HepG2 (cell line): Measurements from ENCODE around the gene TRANK1. TPM values are rescaled to one million over a fixed set of nuclear protein-coding genes. Genes with fewer than 3 reads are reported as not detected.

Source experiments
- BHLHE40 ChIP-seq: IDR thresholded peaks from 2 replicates; pipeline ENCODE4 v1.6.1; 2011; ENCODE audit warnings: low read length, improper control_type of control experiment
- BRCA1 ChIP-seq: sonication (generic); formaldehyde crosslinking; IDR thresholded peaks from 2 replicates; pipeline ENCODE4 v1.4.0; 2020; ENCODE audit warnings: missing genetic modification reagents
- CREB1 ChIP-seq, 2 experiments: fragments of 450-650 bp in 1 of 2; IDR thresholded peaks; 2 replicates each; pipeline ENCODE4 v1.6.1; 2016 to 2017; ENCODE audit warnings: control low read depth in 1 of 2, mild to moderate bottlenecking in 1 of 2, missing compliant biosample characterization in 1 of 2, missing genetic modification characterization in 1 of 2
- DDIT3 ChIP-seq: sonication (generic); formaldehyde crosslinking; IDR thresholded peaks from 2 replicates; pipeline ENCODE4 v1.4.0; 2020; ENCODE audit warnings: mild to moderate bottlenecking, missing genetic modification reagents
- HMG20B ChIP-seq: conservative IDR thresholded peaks from 2 replicates; pipeline ENCODE4 v1.6.1; 2016; ENCODE audit warnings: missing genetic modification reagents, missing compliant biosample characterization
- HNF4A ChIP-seq: sonication (generic); formaldehyde crosslinking; IDR thresholded peaks from 2 replicates; pipeline ENCODE4 v1.4.0; 2020; ENCODE audit warnings: missing genetic modification reagents
- HOXA3 ChIP-seq: sonication (generic); formaldehyde crosslinking; IDR thresholded peaks from 2 replicates; pipeline ENCODE4 v1.5.0; 2020; ENCODE audit warnings: missing genetic modification reagents
- IRF1 ChIP-seq: sonication (generic); formaldehyde crosslinking; IDR thresholded peaks from 2 replicates; pipeline ENCODE4 v1.4.0; 2020; ENCODE audit warnings: low read depth, mild to moderate bottlenecking, missing genetic modification reagents
- MED8 ChIP-seq: sonication (generic); formaldehyde crosslinking; IDR thresholded peaks from 2 replicates; pipeline ENCODE4 v1.8.1; 2023; ENCODE audit warnings: mild to moderate bottlenecking, missing genetic modification reagents; ENCODE audit not compliant: insufficient replicate concordance
- MXD1 ChIP-seq: sonication (generic); formaldehyde crosslinking; IDR thresholded peaks from 2 replicates; pipeline ENCODE4 v1.4.0; 2020; ENCODE audit warnings: mild to moderate bottlenecking, missing genetic modification reagents
- MXI1 ChIP-seq: IDR thresholded peaks from 3 replicates; pipeline ENCODE4 v1.6.1; 2012; ENCODE audit warnings: low read depth, low read length, inconsistent platforms, borderline replicate concordance
- RAD51 ChIP-seq: fragments of 450-650 bp; IDR thresholded peaks from 2 replicates; pipeline ENCODE4 v1.6.1; 2016; ENCODE audit warnings: borderline replicate concordance
- TEAD3 ChIP-seq: optimal IDR thresholded peaks from 2 replicates; pipeline ENCODE3; 2016; ENCODE audit warnings: borderline replicate concordance
- TFDP1 ChIP-seq: IDR thresholded peaks from 2 replicates; pipeline ENCODE4 v1.6.1; 2016; ENCODE audit warnings: missing compliant biosample characterization, missing genetic modification reagents, borderline replicate concordance
- TGIF2 ChIP-seq: IDR thresholded peaks from 2 replicates; pipeline ENCODE4 v1.6.1; 2016; ENCODE audit warnings: control low read depth, missing compliant biosample characterization
- TMF1 ChIP-seq: sonication (generic); formaldehyde crosslinking; IDR thresholded peaks from 2 replicates; pipeline ENCODE4 v1.8.1; 2022; ENCODE audit warnings: low read depth, missing genetic modification reagents
- TP53 ChIP-seq: sonication (generic); formaldehyde crosslinking; conservative IDR thresholded peaks from 2 replicates; pipeline ENCODE4 v1.4.0; 2020; ENCODE audit warnings: missing genetic modification reagents
- ZFP1 ChIP-seq: IDR thresholded peaks from 2 replicates; pipeline ENCODE4 v1.6.1; 2016
- ZIK1 ChIP-seq: sonication (generic); formaldehyde crosslinking; IDR thresholded peaks from 2 replicates; pipeline ENCODE4 v1.5.0; 2020; ENCODE audit warnings: mild to moderate bottlenecking, low read depth, missing genetic modification reagents, borderline replicate concordance
- ZNF12 ChIP-seq: sonication (generic); formaldehyde crosslinking; IDR thresholded peaks from 2 replicates; pipeline ENCODE4 v1.5.0; 2020; ENCODE audit warnings: missing genetic modification reagents
- ZNF124 ChIP-seq: sonication (generic); formaldehyde crosslinking; IDR thresholded peaks from 2 replicates; pipeline ENCODE4 v1.4.0; 2020; ENCODE audit warnings: missing genetic modification reagents
- ZNF513 ChIP-seq: sonication (generic); formaldehyde crosslinking; conservative IDR thresholded peaks from 2 replicates; pipeline ENCODE4 v1.5.0; 2020; ENCODE audit warnings: missing genetic modification reagents
- ZNF639 ChIP-seq: conservative IDR thresholded peaks from 2 replicates; pipeline ENCODE4 v1.6.1; 2018; ENCODE audit warnings: missing genetic modification reagents
- ZNF746 ChIP-seq: sonication (generic); formaldehyde crosslinking; IDR thresholded peaks from 2 replicates; pipeline ENCODE4 v1.8.0; 2022; ENCODE audit warnings: mild to moderate bottlenecking, missing genetic modification reagents
- ZNF747 ChIP-seq: sonication (generic); formaldehyde crosslinking; IDR thresholded peaks from 2 replicates; pipeline ENCODE4 v1.8.1; 2023; ENCODE audit warnings: missing genetic modification reagents, mild to moderate bottlenecking, borderline replicate concordance
- ZSCAN9 ChIP-seq: IDR thresholded peaks from 2 replicates; pipeline ENCODE4 v1.6.1; 2016; ENCODE audit warnings: borderline replicate concordance
- polyA plus RNA-seq, 8 experiments: library from polyadenylated mRNA; depleted of rRNA in 3 of 8; stranded (reverse) in 7 of 8; unstranded in 1 of 8; fragments of >200 nt; fragmentation: Illumina TruSeq in 4 of 8; extraction: Trizol in 4 of 8; gene quantifications; 2 replicates each; pipeline versions ENCODE4 v1.2.1 to v1.2.3, GENCODE V29; 2011 to 2016; ENCODE audit warnings: low read depth in 4 of 8, missing spikeins in 1 of 8, mixed read lengths in 1 of 8; ENCODE audit not compliant: insufficient read depth in 1 of 8
- total RNA-seq, 5 experiments: library from RNA; depleted of rRNA; stranded (reverse); fragments of >200 nt; fragmentation: Illumina TruSeq; extraction: Trizol; gene quantifications; 2 replicates each; pipeline ENCODE4 v1.2.3, GENCODE V29; 2016; ENCODE audit warnings: low read depth in 1 of 5

Gene TRANK1
- total and polyA plus RNA-seq, 2 of the 13 experiments (the other 11 are each of a cell fraction or from before 2014, with no cell fraction given), result 0.13 to 0.32 TPM

GRCh38 chr3:36992806-36993325 lies 48.0 kb upstream of the TRANK1 start, which contains the start of gene EPM2AIP1 (continued):
- TF ChIP-seq TP53 (CRISPR knock-in tag), result peak; percentile 36; the same call in 1 of the 2 replicates
- TF ChIP-seq TMF1 (CRISPR knock-in tag), result no peak; the same call in 1 of the 2 replicates
- TF ChIP-seq ZNF12 (CRISPR knock-in tag), result peak; percentile 62
- TF ChIP-seq CREB1 (IDR thresholded peaks at IDR 0.05), result no peak
- TF ChIP-seq CREB1 (CRISPR knock-in tag; IDR thresholded peaks at IDR 0.05), result no peak
- TF ChIP-seq DDIT3, result no peak
- no peak for TF ChIP-seq RAD51
- TF ChIP-seq ZSCAN9 (CRISPR knock-in tag), result peak; percentile 50; the same call in 1 of the 2 replicates
- TF ChIP-seq TFDP1 (CRISPR knock-in tag), result no peak
- no peak for TF ChIP-seq ZNF513 (CRISPR knock-in tag)
- TF ChIP-seq BRCA1 (CRISPR knock-in tag), result peak; percentile 78
- 0 out of 2 replicates have a peak, but pooled peaks have one; percentile 6 for TF ChIP-seq IRF1 (CRISPR knock-in tag)
- TF ChIP-seq MXD1 (CRISPR knock-in tag), result no peak; the same call in 1 of the 2 replicates
- no peak for TF ChIP-seq MED8
- no peak for TF ChIP-seq HMG20B (CRISPR knock-in tag)
- no peak for TF ChIP-seq HOXA3 (CRISPR knock-in tag)
- TF ChIP-seq HNF4A (CRISPR knock-in tag), result no peak
- TF ChIP-seq ZNF746, result no peak
- TF ChIP-seq MXI1, result no peak; the same call in 2 of the 3 replicates
- peak; percentile 81; the same call in 1 of the 2 replicates for TF ChIP-seq TGIF2 (CRISPR knock-in tag)
- TF ChIP-seq ZNF747 (CRISPR knock-in tag), result 0 out of 2 replicates have a peak, but pooled peaks have one; percentile 9
- TF ChIP-seq ZIK1 (CRISPR knock-in tag), result no peak
- peak; percentile 58 for TF ChIP-seq TEAD3
- TF ChIP-seq ZNF639 (CRISPR knock-in tag), result peak; percentile 77; the same call in 1 of the 2 replicates
- peak; percentile 24; the same call in 1 of the 2 replicates for TF ChIP-seq ZNF124
- TF ChIP-seq BHLHE40, result no peak
- 0 out of 2 replicates have a peak, but pooled peaks have one; percentile 37 for TF ChIP-seq ZFP1 (CRISPR knock-in tag)
